ENCODE results near the gene DRD3. TPM values are rescaled to one million over a fixed set of nuclear protein-coding genes. Genes with fewer than 3 reads are reported as not detected.

The DRD3 gene
- total RNA-seq, 1 experiment from 2014 or later: 0.17 TPM

- Mint-ChIP-seq H3K36me3 (no peaks in the 10 kb centered on the region), H3K27ac (no peak overlapping the region), H3K4me1 (peaks cover 55% of the 10 kb centered on the region), H3K4me3 (no peak overlapping the region), H3K9me3 (peaks cover 3% of the 10 kb centered on the region; the same call in 1 of the 2 replicates), H3K27me3 (ENCODE audit: low read depth) (no peaks in the 10 kb centered on the region)
- ChIA-PET CTCF (interaction anchor here (1.2 kb wide), 1 partner anchor 20 kb away, joined by 3 read pairs; no protein-coding TSS in a partner anchor), POLR2A (no interaction called here)
- ATAC-seq (no peak), DNase-seq (ENCODE audit: low spot score) (no peak)
- no peak for TF ChIP-seq ZNF425 (CRISPR knock-in tag; conservative IDR thresholded peaks at IDR 0.05)
- TF ChIP-seq MLX (CRISPR knock-in tag; IDR thresholded peaks at IDR 0.05): no peak
- no peak for TF ChIP-seq ZNF416 (CRISPR knock-in tag; IDR thresholded peaks at IDR 0.05)
- no peak for TF ChIP-seq GABPB1 (CRISPR knock-in tag; IDR thresholded peaks at IDR 0.05)
- TF ChIP-seq, protein P1, sequence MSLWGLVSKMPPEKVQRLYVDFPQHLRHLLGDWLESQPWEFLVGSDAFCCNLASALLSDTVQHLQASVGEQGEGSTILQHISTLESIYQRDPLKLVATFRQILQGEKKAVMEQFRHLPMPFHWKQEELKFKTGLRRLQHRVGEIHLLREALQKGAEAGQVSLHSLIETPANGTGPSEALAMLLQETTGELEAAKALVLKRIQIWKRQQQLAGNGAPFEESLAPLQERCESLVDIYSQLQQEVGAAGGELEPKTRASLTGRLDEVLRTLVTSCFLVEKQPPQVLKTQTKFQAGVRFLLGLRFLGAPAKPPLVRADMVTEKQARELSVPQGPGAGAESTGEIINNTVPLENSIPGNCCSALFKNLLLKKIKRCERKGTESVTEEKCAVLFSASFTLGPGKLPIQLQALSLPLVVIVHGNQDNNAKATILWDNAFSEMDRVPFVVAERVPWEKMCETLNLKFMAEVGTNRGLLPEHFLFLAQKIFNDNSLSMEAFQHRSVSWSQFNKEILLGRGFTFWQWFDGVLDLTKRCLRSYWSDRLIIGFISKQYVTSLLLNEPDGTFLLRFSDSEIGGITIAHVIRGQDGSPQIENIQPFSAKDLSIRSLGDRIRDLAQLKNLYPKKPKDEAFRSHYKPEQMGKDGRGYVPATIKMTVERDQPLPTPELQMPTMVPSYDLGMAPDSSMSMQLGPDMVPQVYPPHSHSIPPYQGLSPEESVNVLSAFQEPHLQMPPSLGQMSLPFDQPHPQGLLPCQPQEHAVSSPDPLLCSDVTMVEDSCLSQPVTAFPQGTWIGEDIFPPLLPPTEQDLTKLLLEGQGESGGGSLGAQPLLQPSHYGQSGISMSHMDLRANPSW (CRISPR knock-in tag; conservative IDR thresholded peaks at IDR 0.05; ENCODE audit: low read depth): no peak
- TF ChIP-seq EMX1 (CRISPR knock-in tag; IDR thresholded peaks at IDR 0.05): no peak
- no peak for TF ChIP-seq ETV6 (CRISPR knock-in tag; IDR thresholded peaks at IDR 0.05)
- TF ChIP-seq ATF1 (CRISPR knock-in tag; IDR thresholded peaks at IDR 0.05): no peak
- TF ChIP-seq, protein P2, sequence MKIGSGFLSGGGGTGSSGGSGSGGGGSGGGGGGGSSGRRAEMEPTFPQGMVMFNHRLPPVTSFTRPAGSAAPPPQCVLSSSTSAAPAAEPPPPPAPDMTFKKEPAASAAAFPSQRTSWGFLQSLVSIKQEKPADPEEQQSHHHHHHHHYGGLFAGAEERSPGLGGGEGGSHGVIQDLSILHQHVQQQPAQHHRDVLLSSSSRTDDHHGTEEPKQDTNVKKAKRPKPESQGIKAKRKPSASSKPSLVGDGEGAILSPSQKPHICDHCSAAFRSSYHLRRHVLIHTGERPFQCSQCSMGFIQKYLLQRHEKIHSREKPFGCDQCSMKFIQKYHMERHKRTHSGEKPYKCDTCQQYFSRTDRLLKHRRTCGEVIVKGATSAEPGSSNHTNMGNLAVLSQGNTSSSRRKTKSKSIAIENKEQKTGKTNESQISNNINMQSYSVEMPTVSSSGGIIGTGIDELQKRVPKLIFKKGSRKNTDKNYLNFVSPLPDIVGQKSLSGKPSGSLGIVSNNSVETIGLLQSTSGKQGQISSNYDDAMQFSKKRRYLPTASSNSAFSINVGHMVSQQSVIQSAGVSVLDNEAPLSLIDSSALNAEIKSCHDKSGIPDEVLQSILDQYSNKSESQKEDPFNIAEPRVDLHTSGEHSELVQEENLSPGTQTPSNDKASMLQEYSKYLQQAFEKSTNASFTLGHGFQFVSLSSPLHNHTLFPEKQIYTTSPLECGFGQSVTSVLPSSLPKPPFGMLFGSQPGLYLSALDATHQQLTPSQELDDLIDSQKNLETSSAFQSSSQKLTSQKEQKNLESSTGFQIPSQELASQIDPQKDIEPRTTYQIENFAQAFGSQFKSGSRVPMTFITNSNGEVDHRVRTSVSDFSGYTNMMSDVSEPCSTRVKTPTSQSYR (CRISPR knock-in tag; IDR thresholded peaks at IDR 0.05): no peak
These were observed 3.5 kb downstream of the DRD3 start for GRCh38 chr3:114175204-114175987.

DNA sequence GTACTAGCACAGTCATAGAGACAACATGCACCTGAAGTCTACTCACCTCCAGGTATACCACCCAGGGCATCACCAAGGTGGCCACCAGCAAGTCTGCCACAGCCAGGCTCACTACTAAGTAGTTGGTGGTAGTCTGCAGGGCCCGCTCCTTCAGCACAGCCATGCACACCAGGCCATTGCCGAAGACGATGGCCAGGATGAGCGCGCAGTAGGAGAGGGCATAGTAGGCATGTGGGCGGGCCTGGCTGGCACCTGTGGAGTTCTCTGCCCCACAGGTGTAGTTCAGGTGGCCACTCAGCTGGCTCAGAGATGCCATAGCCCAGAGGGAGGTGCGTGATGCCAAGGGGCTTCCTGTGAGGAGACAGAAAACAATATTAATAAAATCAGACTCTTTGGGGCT, 7.2 kb downstream of the DRD3 start:
- Mint-ChIP-seq H3K27ac (no peak overlapping the region), H3K9me3 (peaks cover 3% of the 10 kb centered on the region; the same call in 1 of the 2 replicates), H3K36me3 (no peaks in the 10 kb centered on the region), H3K4me3 (no peak overlapping the region), H3K27me3 (ENCODE audit: low read depth) (no peaks in the 10 kb centered on the region; the same call in 1 of the 2 replicates), H3K4me1 (peaks cover 25% of the 10 kb centered on the region)
- DNase-seq (ENCODE audit: low spot score) (no peak), ATAC-seq (no peak)
- ChIA-PET POLR2A (no interaction called here), CTCF (interaction anchor here (1.2 kb wide), 1 partner anchor 17 kb away, joined by 3 read pairs; no protein-coding TSS in a partner anchor)
- no peak for TF ChIP-seq FOXK1 (CRISPR knock-in tag; IDR thresholded peaks at IDR 0.05)
- TF ChIP-seq, protein P3, sequence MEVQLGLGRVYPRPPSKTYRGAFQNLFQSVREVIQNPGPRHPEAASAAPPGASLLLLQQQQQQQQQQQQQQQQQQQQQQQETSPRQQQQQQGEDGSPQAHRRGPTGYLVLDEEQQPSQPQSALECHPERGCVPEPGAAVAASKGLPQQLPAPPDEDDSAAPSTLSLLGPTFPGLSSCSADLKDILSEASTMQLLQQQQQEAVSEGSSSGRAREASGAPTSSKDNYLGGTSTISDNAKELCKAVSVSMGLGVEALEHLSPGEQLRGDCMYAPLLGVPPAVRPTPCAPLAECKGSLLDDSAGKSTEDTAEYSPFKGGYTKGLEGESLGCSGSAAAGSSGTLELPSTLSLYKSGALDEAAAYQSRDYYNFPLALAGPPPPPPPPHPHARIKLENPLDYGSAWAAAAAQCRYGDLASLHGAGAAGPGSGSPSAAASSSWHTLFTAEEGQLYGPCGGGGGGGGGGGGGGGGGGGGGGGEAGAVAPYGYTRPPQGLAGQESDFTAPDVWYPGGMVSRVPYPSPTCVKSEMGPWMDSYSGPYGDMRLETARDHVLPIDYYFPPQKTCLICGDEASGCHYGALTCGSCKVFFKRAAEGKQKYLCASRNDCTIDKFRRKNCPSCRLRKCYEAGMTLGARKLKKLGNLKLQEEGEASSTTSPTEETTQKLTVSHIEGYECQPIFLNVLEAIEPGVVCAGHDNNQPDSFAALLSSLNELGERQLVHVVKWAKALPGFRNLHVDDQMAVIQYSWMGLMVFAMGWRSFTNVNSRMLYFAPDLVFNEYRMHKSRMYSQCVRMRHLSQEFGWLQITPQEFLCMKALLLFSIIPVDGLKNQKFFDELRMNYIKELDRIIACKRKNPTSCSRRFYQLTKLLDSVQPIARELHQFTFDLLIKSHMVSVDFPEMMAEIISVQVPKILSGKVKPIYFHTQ (CRISPR knock-in tag; IDR thresholded peaks at IDR 0.05): no peak
- no peak for TF ChIP-seq ZNF263 (CRISPR knock-in tag; IDR thresholded peaks at IDR 0.05; ENCODE audit: low read depth)
- no peak for TF ChIP-seq JUN (CRISPR knock-in tag; IDR thresholded peaks at IDR 0.05)
- no peak for TF ChIP-seq NR3C1 (CRISPR knock-in tag; conservative IDR thresholded peaks at IDR 0.05; ENCODE audit: low read depth)
- no peak for TF ChIP-seq RORB (CRISPR knock-in tag; IDR thresholded peaks at IDR 0.05)
- TF ChIP-seq MLX (CRISPR knock-in tag; IDR thresholded peaks at IDR 0.05): no peak
- TF ChIP-seq USF1 (CRISPR knock-in tag; IDR thresholded peaks at IDR 0.05): no peak
- TF ChIP-seq ZNF396 (CRISPR knock-in tag; IDR thresholded peaks at IDR 0.05; ENCODE audit: borderline replicate concordance): no peak
- TF ChIP-seq, protein P4, sequence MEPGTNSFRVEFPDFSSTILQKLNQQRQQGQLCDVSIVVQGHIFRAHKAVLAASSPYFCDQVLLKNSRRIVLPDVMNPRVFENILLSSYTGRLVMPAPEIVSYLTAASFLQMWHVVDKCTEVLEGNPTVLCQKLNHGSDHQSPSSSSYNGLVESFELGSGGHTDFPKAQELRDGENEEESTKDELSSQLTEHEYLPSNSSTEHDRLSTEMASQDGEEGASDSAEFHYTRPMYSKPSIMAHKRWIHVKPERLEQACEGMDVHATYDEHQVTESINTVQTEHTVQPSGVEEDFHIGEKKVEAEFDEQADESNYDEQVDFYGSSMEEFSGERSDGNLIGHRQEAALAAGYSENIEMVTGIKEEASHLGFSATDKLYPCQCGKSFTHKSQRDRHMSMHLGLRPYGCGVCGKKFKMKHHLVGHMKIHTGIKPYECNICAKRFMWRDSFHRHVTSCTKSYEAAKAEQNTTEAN (CRISPR knock-in tag; IDR thresholded peaks at IDR 0.05): no peak
- no peak for TF ChIP-seq TEAD1 (CRISPR knock-in tag; IDR thresholded peaks at IDR 0.05)
- TF ChIP-seq ZNF317 (CRISPR knock-in tag; IDR thresholded peaks at IDR 0.05; ENCODE audit: borderline replicate concordance, low read depth): no peak
